Stimulated activated CD4-positive, alpha-beta T cell treated with anti-CD3 and anti-CD28 coated beads, Interleukin-12 subunit alpha, Interleukin-12 subunit beta, amount 100 ng/mL, for 4 hours (primary cell): ENCODE results near the gene TRMT1L.
"Not testable (repeated sequence)": the region's sequence is repeated elsewhere in the genome, so short reads cannot be mapped to it uniquely, and the experiment has no call there.

ENCODE experiments used
- DNase-seq: peaks from one replicate; pipeline ENCODE4 v3.0.0-alpha.2; 2020

The TRMT1L gene, protein sequence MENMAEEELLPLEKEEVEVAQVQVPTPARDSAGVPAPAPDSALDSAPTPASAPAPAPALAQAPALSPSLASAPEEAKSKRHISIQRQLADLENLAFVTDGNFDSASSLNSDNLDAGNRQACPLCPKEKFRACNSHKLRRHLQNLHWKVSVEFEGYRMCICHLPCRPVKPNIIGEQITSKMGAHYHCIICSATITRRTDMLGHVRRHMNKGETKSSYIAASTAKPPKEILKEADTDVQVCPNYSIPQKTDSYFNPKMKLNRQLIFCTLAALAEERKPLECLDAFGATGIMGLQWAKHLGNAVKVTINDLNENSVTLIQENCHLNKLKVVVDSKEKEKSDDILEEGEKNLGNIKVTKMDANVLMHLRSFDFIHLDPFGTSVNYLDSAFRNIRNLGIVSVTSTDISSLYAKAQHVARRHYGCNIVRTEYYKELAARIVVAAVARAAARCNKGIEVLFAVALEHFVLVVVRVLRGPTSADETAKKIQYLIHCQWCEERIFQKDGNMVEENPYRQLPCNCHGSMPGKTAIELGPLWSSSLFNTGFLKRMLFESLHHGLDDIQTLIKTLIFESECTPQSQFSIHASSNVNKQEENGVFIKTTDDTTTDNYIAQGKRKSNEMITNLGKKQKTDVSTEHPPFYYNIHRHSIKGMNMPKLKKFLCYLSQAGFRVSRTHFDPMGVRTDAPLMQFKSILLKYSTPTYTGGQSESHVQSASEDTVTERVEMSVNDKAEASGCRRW

DNA sequence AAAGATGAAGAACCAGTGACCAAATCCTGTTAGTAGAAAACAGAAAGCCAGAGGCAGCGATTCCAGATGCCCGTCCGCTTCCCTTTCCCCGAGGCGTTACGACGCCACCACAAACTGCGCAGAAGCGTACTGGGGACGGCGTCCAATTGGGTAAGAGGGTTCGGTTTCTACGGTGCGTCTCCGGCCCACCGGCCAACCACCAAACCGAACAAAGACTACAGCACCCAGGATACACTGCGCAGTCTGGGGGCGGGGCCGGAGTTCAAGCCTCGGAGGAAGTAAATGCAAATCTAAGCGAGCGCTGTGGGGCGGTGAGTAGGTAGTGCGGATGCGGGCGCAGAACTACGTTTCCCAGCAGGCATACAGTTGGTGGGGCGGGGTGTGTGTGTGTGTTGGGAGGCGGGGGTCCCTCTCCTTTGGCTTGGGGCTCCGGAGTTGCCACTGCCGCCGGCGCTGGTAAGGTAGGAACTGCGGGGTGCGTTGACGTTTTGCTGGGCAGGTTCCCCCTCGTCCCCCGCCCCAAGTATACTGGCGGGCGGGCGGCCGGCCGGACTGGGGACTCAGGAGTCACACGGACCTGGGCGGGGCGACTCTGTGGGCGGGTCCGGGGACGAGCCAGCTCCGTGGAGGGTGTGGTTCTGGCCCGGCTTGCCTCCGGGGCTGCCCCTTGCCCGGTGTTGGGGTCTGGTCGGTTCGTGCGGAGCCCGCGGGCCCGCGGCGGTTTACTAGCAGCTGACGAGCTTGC is at the start of gene TRMT1L, which contains the start of gene SWT1:
TSS of gene TRMT1L (minus strand) at position 100 of the 745 bp plus-strand sequence. CDS start 241 bp downstream, outside the sequence.
TSS of gene SWT1 (plus strand) at position 314 of the 745 bp plus-strand sequence. CDS start 3,675 bp downstream, outside the sequence.
- DNase-seq = peak; percentile 96

DNA sequence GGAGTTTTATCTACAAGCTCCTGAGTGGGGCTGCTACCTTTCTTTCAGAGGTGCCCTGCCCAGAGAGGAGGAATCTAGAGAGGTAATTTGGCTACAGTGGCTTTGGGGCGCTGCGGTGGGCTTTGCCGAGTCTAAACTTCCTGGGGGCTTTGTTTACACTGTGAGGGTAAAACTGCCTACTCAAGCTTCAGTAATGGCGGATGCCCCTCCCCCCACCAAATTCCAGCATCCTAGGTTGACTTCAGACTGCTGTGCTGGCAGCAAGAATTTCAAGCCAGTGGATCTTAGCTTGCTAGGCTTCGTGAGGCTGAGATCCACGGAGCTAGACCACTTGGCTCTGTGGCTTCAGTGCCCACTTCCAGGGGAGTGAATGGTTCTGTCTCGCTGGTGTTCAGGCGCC is 44.1 kb upstream of the TRMT1L start:
- no peak for DNase-seq

DNA sequence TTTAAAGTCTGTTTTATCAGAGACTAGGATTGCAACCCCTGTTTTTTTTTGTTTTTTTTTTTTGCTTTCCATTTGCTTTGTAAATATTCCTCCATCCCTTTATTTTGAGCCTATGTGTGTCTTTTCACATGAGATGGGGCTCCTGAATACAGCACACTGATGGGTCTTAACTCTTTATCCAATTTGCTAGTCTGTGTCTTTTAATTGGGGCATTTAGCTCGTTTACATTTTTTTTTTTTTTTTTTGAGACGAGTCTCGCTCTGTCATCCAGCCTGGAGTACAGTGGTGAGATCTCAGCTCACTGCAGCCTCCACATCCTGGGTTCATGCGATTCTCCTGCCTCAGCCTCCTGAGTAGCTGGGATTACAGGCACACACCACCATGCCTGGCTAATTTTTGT is 42.0 kb upstream of the TRMT1L start:
- DNase-seq = not testable (repeated sequence)

DNA sequence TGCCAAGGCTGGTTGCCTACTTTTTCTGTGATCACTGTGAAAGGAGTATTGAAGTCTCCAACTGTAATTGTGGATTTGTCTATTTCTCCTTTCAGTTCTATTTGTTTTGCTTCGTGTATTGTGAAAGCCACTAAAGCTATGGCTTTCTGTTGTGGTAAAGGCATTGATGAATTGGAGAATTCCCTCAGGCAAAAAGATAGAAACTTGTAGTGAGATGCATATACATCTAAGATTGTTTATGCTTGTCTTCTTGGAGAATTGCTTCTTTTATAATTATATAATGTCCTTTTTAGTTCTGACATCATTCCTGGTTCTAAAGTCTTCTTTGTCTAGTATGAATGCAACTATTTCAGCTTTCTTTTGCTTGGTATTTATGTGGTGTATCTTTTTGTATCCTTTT is 37.0 kb upstream of the TRMT1L start:
- no peak for DNase-seq

DNA sequence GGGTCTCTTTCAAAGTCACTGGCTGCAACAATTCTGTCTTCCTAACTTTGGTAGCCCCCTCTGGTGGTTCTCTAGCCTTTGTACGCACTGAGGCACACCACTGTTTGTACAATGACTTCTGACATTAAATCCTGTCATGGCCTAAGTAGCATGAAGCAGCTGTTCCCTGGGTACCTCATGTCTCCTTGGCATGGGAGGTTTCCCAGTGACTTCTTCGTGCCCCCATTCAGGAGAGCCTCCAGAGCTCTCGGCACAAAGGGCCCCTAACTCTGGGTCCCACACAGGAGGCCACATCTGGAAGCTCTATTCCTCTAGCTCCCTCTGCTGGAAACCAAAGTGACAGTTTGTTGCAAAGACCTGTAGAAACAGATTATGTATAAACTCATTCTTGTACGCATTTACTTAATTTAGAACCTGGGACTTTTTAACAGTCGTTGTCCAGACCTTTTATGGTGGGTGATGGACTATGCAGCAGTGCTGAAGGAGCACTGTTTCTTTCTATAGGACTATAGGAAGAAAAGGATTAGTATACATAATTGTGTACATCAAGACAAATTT is 13.6 kb upstream of the TRMT1L start:
- DNase-seq = no peak

DNA sequence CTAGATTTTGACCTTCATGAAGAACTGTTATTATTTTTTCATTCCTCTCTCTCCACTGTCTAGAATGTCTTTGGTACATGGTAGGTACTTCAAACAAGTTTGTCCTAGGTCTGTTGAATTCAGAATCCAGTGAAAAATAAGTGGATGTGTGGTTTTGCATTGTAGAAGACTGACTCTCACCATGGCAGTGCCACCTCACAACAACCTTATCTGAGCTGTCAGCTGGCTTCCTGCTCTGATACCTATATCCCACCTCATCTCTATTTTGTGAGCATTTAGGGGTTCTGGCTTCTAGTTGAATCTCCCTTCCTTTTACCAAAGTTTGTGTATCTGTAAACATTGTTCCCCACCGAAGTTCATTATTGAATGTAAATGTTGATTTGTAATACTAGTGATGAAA is 9.4 kb upstream of the TRMT1L start:
- no peak for DNase-seq

DNA sequence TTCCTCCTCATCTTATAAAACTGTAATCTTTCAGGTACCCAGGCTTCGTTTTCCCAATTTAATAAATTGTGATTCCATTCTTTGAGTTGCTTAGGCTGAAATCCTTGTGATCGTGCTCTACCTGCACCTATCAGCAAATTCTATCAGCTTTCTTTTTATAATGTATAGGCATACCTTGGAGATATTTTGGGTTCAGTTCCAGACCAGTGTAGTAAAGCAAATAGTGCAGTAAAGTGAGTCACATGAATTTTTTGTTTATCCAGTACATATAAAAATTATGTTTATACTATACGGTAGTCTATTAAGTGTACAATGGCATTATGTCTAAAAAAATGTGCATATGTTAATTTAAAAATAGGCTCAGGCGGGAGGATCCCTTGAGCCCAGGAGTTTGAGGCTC is 5.7 kb upstream of the TRMT1L start:
- no peak for DNase-seq

DNA sequence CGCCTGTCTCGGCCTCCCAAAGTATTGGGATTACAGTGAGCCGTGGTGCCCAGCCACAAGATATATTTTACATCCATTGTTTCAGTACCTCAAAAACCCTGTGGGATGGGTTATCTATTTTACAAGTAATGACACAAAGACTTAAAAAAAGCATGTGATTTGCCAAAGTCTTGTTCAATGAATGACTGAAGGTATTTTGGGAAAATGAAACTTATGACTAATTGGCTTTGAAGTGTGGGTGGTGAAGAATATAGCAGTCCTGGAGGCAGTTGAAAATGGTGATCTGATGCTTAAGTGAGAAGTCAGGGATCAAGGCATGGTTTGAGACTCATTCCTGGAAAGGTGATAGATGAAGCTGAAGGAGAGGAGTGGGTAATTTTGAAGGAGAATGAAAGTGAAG is 3.2 kb upstream of the TRMT1L start:
- DNase-seq = no peak

DNA sequence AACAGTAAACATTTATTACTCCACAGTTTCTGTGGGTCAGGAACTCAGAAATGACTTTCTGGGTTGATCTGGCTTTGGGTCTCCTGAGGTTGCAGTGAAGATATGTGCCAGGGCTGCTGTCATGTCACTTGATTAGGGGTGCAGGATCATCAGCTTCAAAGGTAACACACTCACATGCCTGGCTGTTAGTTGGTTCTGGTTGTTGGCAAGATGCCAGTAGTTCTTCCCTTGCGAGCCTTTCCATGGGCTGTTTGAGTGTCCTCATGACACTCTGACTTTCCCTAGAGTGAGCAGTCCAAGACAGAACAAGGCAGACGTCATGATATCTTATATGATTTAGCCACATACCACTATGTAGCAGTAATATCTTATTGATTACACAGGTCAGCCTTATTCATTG is 2.0 kb upstream of the TRMT1L start:
- DNase-seq = no peak

DNA sequence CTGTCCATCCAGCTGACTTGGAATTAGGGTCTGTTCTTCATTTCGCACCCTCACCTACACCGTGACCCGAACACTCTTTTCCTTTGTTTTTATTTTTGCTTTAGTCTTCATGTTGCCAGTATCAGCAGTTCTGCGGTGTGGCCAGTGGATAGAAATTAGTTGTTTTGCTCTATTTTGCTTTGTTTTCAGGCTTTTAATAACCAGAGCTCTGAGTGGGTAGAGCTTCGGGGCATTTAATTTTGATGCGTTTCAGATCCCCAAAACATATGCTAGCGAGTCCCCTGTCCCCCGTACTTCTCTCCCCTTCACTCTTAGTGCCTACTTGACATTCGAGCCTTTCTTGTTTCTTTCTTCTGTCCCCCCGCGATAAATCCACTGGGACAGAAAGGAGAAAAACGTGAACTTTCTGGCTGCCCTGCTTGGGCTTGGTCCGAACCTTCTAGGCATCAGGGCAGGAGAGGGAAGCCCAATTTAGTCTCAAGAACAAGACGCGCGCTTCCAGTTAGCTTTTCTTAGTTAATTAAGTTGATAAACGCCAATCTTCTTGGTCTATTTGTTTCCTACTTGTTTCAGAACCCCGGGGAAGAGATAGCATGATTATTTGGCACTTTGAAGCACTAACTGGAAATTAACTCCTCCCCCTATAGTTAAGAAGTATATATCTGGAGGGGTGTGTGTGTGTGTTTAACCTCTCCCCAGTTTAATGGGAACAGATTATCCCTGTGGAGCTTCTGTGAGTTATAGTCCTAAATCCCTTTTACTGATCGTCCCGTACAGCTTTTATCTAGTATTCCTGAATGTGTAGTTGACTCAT is 1.1 kb upstream of the TRMT1L start:
- no peak for DNase-seq

DNA sequence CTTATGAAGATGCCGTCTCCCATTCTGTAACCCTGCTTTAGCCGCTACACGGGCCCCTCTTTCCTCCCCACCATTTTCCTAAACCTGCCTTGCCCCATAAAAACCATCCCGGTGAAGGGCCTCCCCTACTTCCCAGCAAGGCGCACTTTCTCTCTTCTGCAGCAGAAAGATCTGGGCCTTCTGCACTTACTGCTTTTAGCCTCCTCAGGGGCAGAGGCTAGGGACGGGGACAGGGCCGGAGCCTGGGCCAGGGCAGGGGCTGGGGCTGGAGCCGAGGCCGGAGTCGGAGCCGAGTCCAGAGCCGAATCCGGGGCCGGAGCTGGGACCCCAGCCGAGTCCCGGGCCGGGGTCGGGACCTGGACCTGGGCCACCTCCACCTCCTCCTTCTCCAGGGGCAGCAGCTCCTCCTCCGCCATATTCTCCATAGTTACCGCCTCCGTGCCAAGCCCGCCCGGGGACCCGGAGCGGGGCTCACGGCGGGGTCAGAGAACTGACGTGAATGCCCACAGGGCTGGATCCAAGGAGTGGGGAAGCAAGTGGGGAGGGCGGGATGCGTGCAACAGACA is 382 bp downstream of the TRMT1L start:
- no peak for DNase-seq

DNA sequence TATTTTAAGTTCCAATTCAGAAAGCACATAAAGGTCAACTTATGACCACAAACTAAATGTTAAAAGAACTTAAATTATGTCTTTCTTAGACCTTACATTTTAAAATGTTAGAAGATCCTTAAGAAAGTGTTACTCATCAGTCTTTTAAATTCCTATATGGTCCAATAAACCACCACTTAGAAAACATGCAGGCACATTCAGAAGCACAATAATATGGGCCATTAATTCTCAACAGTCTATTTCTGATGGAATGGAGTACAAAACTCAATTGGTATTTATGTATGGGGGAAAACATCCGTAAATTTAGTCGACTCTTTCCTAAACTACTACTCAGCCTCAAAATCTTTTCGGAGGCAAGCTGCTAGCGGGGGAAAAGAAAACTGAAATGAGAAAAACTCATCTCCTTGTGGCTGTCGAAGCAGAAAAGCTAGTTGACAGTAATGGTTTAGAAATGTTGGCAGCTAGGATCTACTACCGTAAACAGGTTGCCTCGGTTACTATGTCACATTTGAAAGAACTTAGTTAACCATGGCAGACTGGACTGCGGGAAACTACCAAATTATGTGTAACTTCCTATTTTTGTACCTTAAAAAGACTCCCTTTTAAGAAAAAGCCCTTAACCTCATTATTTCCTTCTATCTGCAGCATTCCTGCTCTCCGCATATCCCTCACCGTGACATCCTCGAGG is 1.0 kb downstream of the TRMT1L start:
- DNase-seq = no peak

DNA sequence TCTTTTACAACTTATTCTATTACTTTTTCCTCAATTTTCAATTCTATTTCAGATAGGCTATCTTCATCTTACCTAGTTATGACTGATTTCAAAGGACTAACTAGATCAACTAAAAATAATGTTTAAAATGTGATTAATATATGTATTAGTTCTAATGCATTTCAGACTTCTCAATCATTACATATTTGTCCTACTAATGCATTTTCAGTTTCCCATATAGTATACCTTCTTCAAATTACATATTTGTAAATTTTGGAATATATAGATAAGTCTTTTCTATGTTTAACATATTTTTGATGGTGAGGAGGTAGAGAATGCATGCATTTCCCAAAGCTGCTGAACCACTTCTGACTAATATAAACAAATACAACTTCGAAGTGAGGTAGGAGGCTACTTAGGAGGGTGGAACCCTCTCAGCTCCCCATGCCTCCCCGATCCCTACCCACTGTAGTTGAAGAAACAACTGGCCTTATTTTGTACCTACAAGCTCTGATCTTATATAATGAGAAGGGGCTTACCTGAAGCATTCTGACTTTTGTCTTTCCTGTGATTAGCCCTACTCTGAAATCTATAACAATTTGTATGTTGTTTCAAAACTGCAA is 1.7 kb downstream of the TRMT1L start:
- DNase-seq = no peak

DNA sequence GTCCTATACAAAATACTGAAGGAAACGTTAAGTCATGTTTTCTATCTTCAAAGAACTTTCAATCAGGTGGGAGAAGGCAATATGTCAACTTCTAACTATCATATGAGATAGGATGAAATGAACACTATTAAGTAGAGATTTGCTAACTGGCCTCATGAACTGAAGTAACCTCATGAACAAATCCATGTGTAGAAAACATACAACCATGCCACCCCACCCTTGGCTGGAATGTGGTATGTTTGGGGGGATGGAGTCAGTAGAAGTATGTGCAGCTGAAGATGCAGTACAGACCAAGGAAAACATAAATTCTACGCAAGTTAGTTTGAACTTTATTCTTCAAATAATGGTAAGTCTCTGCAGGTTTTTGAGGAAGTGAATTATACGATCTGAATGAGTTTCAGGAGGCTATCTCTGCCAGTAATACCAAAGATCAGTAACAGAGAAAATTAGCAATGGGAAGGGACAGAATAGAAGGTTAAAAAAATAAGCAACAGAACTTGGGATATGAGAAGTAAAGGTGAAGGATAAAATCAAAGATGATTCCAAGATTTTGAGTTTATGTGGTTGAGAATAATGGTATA is 4.5 kb downstream of the TRMT1L start:
- DNase-seq = no peak

DNA sequence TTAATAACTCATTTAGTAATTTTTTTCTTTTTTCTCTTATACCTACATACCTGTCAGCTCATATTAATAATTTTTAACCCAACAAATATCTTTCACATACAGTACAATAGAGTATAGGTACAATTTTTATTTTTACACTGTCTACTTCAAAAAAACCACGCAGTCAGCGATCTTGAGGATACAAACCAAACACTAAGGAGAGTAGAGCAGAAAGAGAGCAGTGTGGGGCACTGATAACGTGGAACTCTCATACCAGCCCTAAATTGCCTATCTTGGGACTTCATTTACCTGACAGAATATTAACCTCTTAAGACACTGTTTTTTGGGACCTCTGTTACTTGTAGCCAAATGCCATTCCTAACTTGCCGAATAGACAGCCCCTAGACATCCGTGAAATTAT is 5.5 kb downstream of the TRMT1L start:
- no peak for DNase-seq

DNA sequence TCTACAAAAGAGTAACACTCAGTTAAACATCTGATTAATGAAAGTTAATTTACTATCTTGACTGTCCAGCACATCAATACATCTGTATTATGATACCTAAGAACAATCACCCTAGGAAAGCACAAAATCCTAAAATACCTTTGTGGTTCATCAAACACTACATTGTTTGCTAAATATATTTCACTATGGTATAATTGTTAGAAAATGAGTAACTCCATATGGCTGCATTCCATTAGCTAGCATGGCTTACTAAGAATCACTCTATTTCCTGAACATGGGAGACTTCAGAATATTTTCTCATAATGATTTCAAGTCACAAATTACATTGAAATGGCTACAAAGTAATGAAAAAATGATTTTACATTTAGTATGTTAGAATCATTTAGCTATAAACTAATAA is 12.5 kb downstream of the TRMT1L start:
- no peak for DNase-seq

DNA sequence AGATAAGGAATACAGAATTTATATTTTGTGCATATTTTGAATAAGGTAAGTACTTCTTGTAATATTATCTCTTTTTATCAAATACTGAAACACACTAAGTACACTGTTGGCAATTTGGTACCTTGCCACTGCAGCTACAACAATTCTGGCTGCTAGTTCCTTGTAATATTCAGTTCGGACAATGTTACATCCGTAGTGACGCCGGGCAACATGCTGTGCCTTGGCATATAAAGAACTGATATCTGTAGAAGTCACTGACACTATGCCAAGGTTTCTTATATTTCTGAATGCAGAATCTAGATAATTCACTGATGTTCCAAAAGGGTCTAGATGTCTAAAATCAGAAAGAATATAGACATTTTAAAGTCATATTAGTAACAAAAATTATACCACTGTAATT is 17.5 kb downstream of the TRMT1L start:
- DNase-seq = no peak

DNA sequence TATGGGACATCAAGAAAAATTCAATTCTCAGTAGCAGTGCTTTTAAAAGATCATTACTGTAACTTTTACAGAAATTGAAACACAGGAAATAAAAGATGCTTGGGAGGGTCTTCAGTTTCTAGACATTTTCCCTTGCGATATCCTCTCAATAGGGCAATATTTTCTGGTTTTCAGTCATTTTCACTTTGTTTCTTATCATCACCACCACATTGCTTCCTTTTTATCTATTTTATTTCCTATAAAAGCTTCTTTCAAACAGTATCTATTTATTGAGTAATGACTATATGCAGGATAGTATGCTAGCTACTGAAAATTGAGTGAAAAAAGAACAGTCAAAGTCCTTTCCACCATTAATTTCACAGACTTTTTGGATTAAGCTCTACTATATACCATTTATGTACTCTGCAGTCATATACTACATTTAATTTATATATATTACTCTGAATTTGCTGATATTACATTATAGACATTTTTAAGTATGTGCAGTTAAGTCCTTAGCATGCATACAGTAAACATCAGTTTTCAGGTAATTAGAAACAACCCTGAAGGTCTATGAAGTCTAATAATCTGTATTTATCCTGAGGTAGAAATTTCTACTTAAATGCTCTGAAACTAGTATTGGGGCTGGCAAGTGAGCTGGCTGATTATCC is 18.7 kb downstream of the TRMT1L start:
- DNase-seq = no peak

DNA sequence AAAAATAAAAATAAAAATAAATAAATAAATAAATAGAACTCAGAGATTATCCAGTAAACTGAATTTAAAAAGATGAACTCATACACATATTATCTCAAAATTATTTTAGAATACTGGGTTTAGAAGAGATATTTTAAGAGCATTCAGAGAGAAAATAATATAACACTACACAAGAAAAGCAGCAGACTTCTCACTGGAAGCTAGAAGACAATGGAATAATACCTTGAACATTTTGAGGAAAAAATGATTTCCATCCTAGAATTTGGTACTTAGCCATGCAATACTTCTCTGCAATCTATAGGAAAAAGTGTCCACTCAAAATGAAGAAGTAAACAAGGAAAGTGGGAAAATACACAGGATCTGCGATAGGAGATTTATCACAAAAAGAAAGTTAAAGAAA is 24.2 kb downstream of the TRMT1L start:
- no peak for DNase-seq

DNA sequence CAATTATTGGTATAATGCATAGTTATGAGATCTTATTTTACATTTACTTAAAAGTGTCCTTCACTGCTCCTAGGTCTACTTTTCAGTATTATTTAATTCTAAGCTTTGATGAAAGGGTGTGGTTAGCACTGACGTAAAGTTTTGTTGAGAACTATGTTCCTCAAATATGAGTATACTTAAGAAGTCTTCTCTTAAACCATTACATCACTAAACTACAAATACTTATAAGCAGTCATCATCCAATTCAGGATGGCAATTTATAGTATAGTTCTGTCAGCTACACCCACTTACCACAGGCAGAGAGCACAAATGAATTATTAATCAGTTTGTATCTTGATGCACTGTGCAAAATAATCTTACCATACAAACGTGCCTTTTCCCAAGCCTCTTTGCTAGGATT is 27.0 kb downstream of the TRMT1L start:
- DNase-seq = no peak
